Left lung (tissue), 10 donors: ENCODE measurements around the gene TENM3. TPM values are rescaled to one million over a fixed set of nuclear protein-coding genes. Genes with fewer than 3 reads are reported as not detected.

Source experiments
- ATAC-seq: fragments of 200-7000 bp; cut with Tn5 transposase; one replicate; pipeline ENCODE4 v1.9.1; 2020; ENCODE audit warnings: moderate library complexity
- DNase-seq, 4 donors: peaks; one replicate each; pipeline ENCODE4 v3.0.0-alpha.2; 2013 to 2020
- H3K27ac ChIP-seq, 2 donors: fragments of 200-600 bp; sonication (generic) in 1 of 2; one replicate each; pipeline versions ENCODE4 v1.5.0 to v1.8.0; 2020 to 2021
- H3K27me3 ChIP-seq, 2 donors: fragments of 200-600 bp; sonication (generic) in 1 of 2; one replicate each; pipeline versions ENCODE4 v1.5.0 to v1.8.0; 2020 to 2021
- H3K36me3 ChIP-seq, 2 donors: fragments of 200-600 bp; sonication (generic) in 1 of 2; one replicate each; pipeline versions ENCODE4 v1.5.0 to v1.8.0; 2020 to 2021
- H3K4me1 ChIP-seq, 2 donors: fragments of 200-600 bp; one replicate each; pipeline ENCODE4 v1.8.0; 2021
- H3K4me3 ChIP-seq, 2 donors: fragments of 200-600 bp; sonication (generic) in 1 of 2; one replicate each; pipeline versions ENCODE4 v1.5.0 to v1.8.0; 2020 to 2021; ENCODE audit warnings: mild to moderate bottlenecking in 1 of 2
- H3K9me3 ChIP-seq, 2 donors: fragments of 200-600 bp; sonication (generic) in 1 of 2; one replicate each; pipeline versions ENCODE4 v1.5.0 to v1.8.0; 2020 to 2021
- CTCF ChIP-seq, 2 donors: fragments of 200-600 bp; sonication (generic) in 1 of 2; IDR thresholded peaks; one replicate each; pipeline versions ENCODE4 v1.5.0 to v1.8.0; 2021; ENCODE audit warnings: antibody characterized with exemption in 2 of 2
- intact Hi-C, 2 donors: fragments of 100-400 bp; cut with DNase I; formaldehyde crosslinking; loops; one replicate each; pipeline versions ENCODE4 v1.11.2 to v1.14.2; 2022
- polyA plus RNA-seq, 6 donors: library from polyadenylated mRNA; unstranded; fragments of 120-200 nt; gene quantifications; one replicate each; pipeline ENCODE4 v1.2.1, GENCODE V29; 2013; ENCODE audit not compliant: insufficient read length in 6 of 6
- total RNA-seq, 2 donors: library from RNA; stranded (reverse); fragmentation: NEBNext Ultra II Directional; extraction: Animal tissue kit (Norgen Biotek cat#: 25700); gene quantifications; one replicate each; pipeline ENCODE4 v1.2.1, GENCODE V29; 2021
- donor health status: DM: no; HTN: yes; CAD: no.
- donor health status: DM: no; HTN: no; CAD: no.

TENM3 gene
- total and polyA plus RNA-seq, 8 donors = 2.2 to 5.6 (median 3.1) TPM

GRCh38 chr4:182391111-182391684 is 148.0 kb downstream of the TENM3 start:
- Histone ChIP-seq H3K36me3 (no peaks in the 10 kb centered on the region), H3K4me1 (no peaks in the 10 kb centered on the region), H3K4me3 (no peak overlapping the region), H3K9me3 (no peaks in the 10 kb centered on the region), H3K27me3 (no peaks in the 10 kb centered on the region), H3K27ac (no peak overlapping the region)
- no peak for ATAC-seq
- TF ChIP-seq CTCF (IDR thresholded peaks at IDR 0.05) = no peak
- intact Hi-C loops = no loop called here
- no peak for DNase-seq

GRCh38 chr4:182394181-182394580 is 151.0 kb downstream of the TENM3 start:
- Histone ChIP-seq H3K4me1 (no peaks in the 10 kb centered on the region), H3K9me3 (no peaks in the 10 kb centered on the region), H3K36me3 (no peaks in the 10 kb centered on the region), H3K27me3 (peaks cover 0 to 11% of the 10 kb centered on the region in 2 donors), H3K27ac (no peak overlapping the region), H3K4me3 (no peak overlapping the region)
- intact Hi-C loops = no loop called here
- no peak for DNase-seq
- ATAC-seq = no peak
- TF ChIP-seq CTCF (IDR thresholded peaks at IDR 0.05) = no peak

- ATAC-seq (no peak), DNase-seq (no peak)
- Histone ChIP-seq H3K9me3 (no peaks in the 10 kb centered on the region), H3K36me3 (no peaks in the 10 kb centered on the region), H3K27me3 (peaks cover 0 to 11% of the 10 kb centered on the region in 2 donors), H3K4me3 (no peak overlapping the region), H3K4me1 (no peaks in the 10 kb centered on the region), H3K27ac (no peak overlapping the region)
- no peak for TF ChIP-seq CTCF (IDR thresholded peaks at IDR 0.05)
- intact Hi-C loops = no loop called here
Observed at GRCh38 chr4:182400081-182400480, 156.9 kb downstream of the TENM3 start.

- Histone ChIP-seq H3K4me3 (no peak overlapping the region), H3K27me3 (peaks cover 0 to 11% of the 10 kb centered on the region in 2 donors), H3K4me1 (no peaks in the 10 kb centered on the region), H3K36me3 (no peaks in the 10 kb centered on the region), H3K27ac (no peak overlapping the region), H3K9me3 (peaks cover 0 to 2% of the 10 kb centered on the region in 2 donors)
- no peak for ATAC-seq
- DNase-seq = no peak
- intact Hi-C loops = no loop called here
- no peak for TF ChIP-seq CTCF (IDR thresholded peaks at IDR 0.05)
Observed at GRCh38 chr4:182400790-182401189, 157.6 kb downstream of the TENM3 start.

GRCh38 chr4:182404376-182404775 is 161.2 kb downstream of the TENM3 start:
- ATAC-seq = no peak
- Histone ChIP-seq H3K4me1 (no peaks in the 10 kb centered on the region), H3K36me3 (no peaks in the 10 kb centered on the region), H3K9me3 (peaks cover 0 to 2% of the 10 kb centered on the region in 2 donors), H3K27me3 (no peaks in the 10 kb centered on the region), H3K27ac (no peak overlapping the region), H3K4me3 (no peak overlapping the region)
- intact Hi-C loops = no loop called here
- DNase-seq = no peak
- no peak for TF ChIP-seq CTCF (IDR thresholded peaks at IDR 0.05)
